ENCODE data around the gene LRTM2.
"Not testable (repeated sequence)": the region's sequence is repeated elsewhere in the genome, so short reads cannot be mapped to it uniquely, and the experiment has no call there.

LRTM2 gene

DNA sequence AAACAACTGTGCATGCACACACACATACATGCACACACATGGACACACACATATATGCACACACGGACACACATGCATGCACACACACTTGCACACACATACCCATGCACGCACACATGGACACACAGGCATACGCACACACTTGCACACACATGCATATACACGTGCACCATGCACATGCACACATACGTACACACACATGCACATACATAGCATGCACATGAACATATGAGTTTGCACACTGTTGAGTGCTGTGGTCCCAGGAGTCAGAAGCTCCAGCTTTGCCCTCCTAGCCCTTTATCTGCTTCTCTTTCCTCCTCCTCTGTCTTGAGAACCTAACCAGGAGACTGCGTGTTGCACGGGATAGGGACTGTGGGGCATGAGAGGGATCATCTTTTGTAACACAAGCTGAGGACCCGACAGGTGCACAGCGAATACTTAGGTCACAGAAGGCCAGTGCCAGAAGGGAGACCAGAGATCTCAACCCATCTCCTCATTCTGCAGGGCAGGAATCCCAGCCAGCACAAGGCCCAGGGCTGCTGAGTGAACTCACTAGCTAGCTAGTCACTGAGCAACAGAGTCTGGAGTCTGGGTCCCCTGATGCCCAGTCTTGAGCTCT, 3.5 kb upstream of the LRTM2 start:
- Histone ChIP-seq H3K9ac (ENCODE audit: low read depth, low read length) (no peak overlapping the region), H3K9me3 (replicated peaks; ENCODE audit: low read length) (no peaks in the 10 kb centered on the region), H3K4me2 (ENCODE audit: low read length) (no peak overlapping the region), H3K4me3 (ENCODE audit: low read length) (no peak overlapping the region), H3K27me3 (ENCODE audit: control insufficient read depth, insufficient read depth, low read length) (peaks cover 57% of the 10 kb centered on the region), H3K4me1 (ENCODE audit: control insufficient read depth, insufficient read depth, low read length) (peaks cover 13% of the 10 kb centered on the region), H3K36me3 (ENCODE audit: insufficient read depth, low read length) (no peaks in the 10 kb centered on the region)

DNA sequence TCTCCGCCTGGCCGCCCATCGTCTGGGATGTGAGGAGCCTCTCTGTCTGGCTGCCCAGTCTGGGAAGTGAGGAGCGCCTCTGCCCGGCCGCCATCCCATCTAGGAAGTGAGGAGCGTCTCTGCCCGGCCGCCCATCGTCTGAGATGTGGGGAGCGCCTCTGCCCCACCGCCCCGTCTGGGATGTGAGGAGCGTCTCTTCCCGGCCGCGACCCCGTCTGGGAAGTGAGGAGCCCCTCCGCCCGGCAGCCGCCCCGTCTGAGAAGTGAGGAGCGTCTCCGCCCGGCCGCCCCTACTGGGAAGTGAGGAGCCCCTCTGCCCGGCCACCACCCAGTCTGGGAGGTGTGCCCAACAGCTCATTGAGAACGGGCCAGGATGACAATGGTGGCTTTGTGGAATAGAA, 2.4 kb upstream of the LRTM2 start:
- H3K4me3 ChIP-seq (ENCODE audit: low read length); H3K4me2 ChIP-seq (ENCODE audit: low read length); H3K4me1 ChIP-seq (ENCODE audit: control insufficient read depth, insufficient read depth, low read length); H3K9ac ChIP-seq (ENCODE audit: low read depth, low read length); H3K9me3 ChIP-seq (replicated peaks; ENCODE audit: low read length); H3K36me3 ChIP-seq (ENCODE audit: insufficient read depth, low read length): not testable (repeated sequence)
- H3K27me3 ChIP-seq (ENCODE audit: control insufficient read depth, insufficient read depth, low read length) = peaks cover 67% of the 10 kb centered on the region

DNA sequence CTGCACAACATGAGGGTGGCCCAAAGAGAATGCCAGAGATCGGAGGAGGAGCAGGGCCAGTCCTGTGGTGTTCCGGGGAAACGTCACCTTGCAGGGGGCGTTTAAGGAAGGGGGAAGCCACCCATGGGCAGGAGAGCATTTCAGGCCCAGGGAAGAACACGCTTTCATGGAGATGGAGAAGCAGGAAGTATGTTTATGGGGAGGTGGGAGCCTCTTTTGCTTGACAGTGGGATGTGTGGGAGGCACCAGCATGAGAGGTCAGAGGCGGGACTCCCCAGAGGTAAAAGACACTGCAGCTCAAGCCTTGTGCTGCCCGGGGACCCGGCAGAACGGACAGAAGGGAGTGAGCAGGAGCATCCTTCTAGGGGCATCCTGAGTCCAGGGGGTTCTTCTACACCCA, 1.3 kb upstream of the LRTM2 start:
- peaks cover 76% of the 10 kb centered on the region for H3K27me3 ChIP-seq (ENCODE audit: control insufficient read depth, insufficient read depth, low read length)
- H3K9me3 ChIP-seq (replicated peaks; ENCODE audit: low read length) = no peaks in the 10 kb centered on the region
- H3K4me2 ChIP-seq (ENCODE audit: low read length) = no peak overlapping the region
- H3K4me3 ChIP-seq (ENCODE audit: low read length) = no peak overlapping the region
- H3K4me1 ChIP-seq (ENCODE audit: control insufficient read depth, insufficient read depth, low read length) = no peaks in the 10 kb centered on the region
- H3K9ac ChIP-seq (ENCODE audit: low read depth, low read length) = no peak overlapping the region
- H3K36me3 ChIP-seq (ENCODE audit: insufficient read depth, low read length) = no peaks in the 10 kb centered on the region

DNA sequence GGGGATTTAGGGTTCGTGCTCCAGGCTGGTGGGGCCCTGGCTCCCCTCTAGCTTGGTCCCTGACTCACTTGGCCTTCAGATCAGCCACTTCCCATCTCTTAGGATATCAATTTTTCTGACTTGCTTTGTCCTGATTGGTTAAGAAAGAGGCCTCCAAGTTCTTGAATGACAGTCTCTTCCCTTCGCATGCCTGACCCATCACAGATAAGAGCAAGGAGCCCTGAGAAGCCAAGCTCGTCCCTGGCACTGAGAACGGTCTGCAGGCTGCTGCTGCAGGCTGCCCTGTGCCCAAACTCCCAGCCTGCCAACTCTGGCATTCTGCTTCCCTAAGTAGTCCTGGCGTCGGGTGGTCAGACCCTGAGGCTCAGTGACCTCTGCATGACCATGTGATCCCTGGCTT, 794 bp upstream of the LRTM2 start:
- Histone ChIP-seq H3K27me3 (ENCODE audit: control insufficient read depth, insufficient read depth, low read length) (peaks cover 79% of the 10 kb centered on the region), H3K4me3 (ENCODE audit: low read length) (no peak overlapping the region), H3K4me2 (ENCODE audit: low read length) (no peak overlapping the region), H3K36me3 (ENCODE audit: insufficient read depth, low read length) (no peaks in the 10 kb centered on the region), H3K9me3 (replicated peaks; ENCODE audit: low read length) (no peaks in the 10 kb centered on the region), H3K9ac (ENCODE audit: low read depth, low read length) (no peak overlapping the region), H3K4me1 (ENCODE audit: control insufficient read depth, insufficient read depth, low read length) (no peaks in the 10 kb centered on the region)

DNA sequence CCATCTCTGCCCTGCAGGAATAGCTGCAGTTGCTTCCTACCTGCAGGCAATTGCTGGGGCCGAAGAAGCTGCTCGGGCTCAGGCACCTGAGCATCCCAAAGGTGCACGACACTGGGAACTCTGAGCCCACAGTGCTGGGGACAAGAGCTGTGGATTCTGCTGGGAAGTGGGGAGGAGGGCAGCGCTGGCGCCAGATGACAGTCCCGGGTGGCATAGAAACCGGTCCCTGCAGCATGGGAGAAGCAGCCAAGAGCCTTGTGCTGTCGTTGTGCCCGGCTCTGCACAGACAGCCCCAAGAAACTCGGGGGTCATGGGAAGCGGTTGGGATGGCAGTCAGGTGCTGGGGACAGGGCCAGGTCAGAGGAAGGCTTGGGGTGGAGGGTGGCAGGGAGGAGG, 529 bp downstream of the LRTM2 start:
- Histone ChIP-seq H3K9me3 (replicated peaks; ENCODE audit: low read length) (no peaks in the 10 kb centered on the region), H3K9ac (ENCODE audit: low read depth, low read length) (no peak overlapping the region), H3K4me1 (ENCODE audit: control insufficient read depth, insufficient read depth, low read length) (no peaks in the 10 kb centered on the region), H3K4me2 (ENCODE audit: low read length) (no peak overlapping the region), H3K27me3 (ENCODE audit: control insufficient read depth, insufficient read depth, low read length) (peaks cover 83% of the 10 kb centered on the region), H3K4me3 (ENCODE audit: low read length) (no peak overlapping the region), H3K36me3 (ENCODE audit: insufficient read depth, low read length) (no peaks in the 10 kb centered on the region)

DNA sequence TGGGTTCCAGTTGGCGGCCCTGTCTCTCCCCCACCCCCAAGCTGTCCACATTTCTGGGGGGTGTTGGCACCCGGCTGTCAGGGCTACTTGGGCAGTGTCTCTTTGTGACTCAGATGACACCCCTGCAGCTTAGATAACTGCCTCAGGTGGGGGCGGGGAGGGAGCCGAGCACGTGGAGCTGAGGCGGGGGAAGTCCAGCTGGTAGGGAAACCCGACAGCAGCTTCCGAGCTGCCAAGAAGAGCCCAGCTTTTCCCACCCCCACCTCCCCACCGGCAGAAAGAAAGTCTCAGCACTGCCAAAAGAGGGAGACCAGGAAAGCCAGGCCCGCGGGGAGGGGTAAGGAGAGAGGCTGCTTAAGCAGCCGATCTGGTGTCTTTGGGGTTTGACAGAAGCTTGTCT, 1.4 kb downstream of the LRTM2 start:
- Histone ChIP-seq H3K4me3 (ENCODE audit: low read length) (no peak overlapping the region), H3K36me3 (ENCODE audit: insufficient read depth, low read length) (no peaks in the 10 kb centered on the region), H3K4me1 (ENCODE audit: control insufficient read depth, insufficient read depth, low read length) (no peaks in the 10 kb centered on the region), H3K27me3 (ENCODE audit: control insufficient read depth, insufficient read depth, low read length) (peaks cover 76% of the 10 kb centered on the region), H3K4me2 (ENCODE audit: low read length) (no peak overlapping the region), H3K9me3 (replicated peaks; ENCODE audit: low read length) (no peaks in the 10 kb centered on the region), H3K9ac (ENCODE audit: low read depth, low read length) (no peak overlapping the region)

DNA sequence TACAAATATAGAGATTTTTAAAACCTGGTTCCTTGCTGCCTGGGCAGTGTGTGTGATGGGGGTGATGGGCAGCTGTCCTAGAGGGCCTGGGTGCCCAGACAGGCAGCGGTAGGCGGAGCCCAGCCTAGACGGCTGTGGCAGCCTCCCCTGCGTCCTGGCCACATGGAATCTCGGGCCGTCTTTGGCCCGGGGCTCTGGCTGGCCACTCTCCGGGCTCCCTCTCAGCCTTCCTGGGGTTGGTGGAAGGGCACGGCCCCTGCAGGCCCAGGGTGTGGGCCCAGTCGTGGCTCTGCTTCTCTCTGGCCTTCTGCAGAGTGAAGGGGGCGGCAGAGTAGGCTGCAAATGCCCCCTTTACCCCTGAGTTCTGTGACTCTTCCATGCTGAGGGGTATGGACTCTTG, 2.3 kb downstream of the LRTM2 start:
- peaks cover 76% of the 10 kb centered on the region for H3K27me3 ChIP-seq (ENCODE audit: control insufficient read depth, insufficient read depth, low read length)
- H3K36me3 ChIP-seq (ENCODE audit: insufficient read depth, low read length) = no peaks in the 10 kb centered on the region
- H3K4me1 ChIP-seq (ENCODE audit: control insufficient read depth, insufficient read depth, low read length) = no peaks in the 10 kb centered on the region
- no peak overlapping the region for H3K9ac ChIP-seq (ENCODE audit: low read depth, low read length)
- no peak overlapping the region for H3K4me3 ChIP-seq (ENCODE audit: low read length)
- no peak overlapping the region for H3K4me2 ChIP-seq (ENCODE audit: low read length)
- H3K9me3 ChIP-seq (replicated peaks; ENCODE audit: low read length) = no peaks in the 10 kb centered on the region

DNA sequence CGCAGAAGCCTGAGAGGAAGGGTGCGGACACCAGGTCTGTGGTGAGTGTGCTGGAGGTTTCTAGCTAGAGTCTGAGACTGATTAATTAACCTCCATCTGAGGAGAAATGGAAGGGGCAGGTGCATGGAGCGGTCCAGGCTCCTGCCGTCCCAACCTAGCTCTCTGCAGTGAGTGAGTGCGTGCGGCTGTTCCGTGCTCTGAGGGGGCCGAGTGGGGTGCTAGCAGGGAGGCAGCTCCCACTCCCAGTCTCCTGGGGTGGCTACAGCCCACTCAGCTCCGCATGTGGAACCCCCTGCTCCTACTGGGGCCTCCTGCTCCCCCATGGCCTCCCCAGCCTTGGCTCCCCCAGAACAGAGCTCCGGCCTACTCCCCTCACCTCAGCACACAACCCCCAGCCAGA, 2.9 kb downstream of the LRTM2 start:
- H3K9ac ChIP-seq (ENCODE audit: low read depth, low read length) = no peak overlapping the region
- no peaks in the 10 kb centered on the region for H3K9me3 ChIP-seq (replicated peaks; ENCODE audit: low read length)
- no peak overlapping the region for H3K4me3 ChIP-seq (ENCODE audit: low read length)
- H3K4me1 ChIP-seq (ENCODE audit: control insufficient read depth, insufficient read depth, low read length) = no peaks in the 10 kb centered on the region
- peaks cover 76% of the 10 kb centered on the region for H3K27me3 ChIP-seq (ENCODE audit: control insufficient read depth, insufficient read depth, low read length)
- H3K36me3 ChIP-seq (ENCODE audit: insufficient read depth, low read length) = no peaks in the 10 kb centered on the region
- no peak overlapping the region for H3K4me2 ChIP-seq (ENCODE audit: low read length)

DNA sequence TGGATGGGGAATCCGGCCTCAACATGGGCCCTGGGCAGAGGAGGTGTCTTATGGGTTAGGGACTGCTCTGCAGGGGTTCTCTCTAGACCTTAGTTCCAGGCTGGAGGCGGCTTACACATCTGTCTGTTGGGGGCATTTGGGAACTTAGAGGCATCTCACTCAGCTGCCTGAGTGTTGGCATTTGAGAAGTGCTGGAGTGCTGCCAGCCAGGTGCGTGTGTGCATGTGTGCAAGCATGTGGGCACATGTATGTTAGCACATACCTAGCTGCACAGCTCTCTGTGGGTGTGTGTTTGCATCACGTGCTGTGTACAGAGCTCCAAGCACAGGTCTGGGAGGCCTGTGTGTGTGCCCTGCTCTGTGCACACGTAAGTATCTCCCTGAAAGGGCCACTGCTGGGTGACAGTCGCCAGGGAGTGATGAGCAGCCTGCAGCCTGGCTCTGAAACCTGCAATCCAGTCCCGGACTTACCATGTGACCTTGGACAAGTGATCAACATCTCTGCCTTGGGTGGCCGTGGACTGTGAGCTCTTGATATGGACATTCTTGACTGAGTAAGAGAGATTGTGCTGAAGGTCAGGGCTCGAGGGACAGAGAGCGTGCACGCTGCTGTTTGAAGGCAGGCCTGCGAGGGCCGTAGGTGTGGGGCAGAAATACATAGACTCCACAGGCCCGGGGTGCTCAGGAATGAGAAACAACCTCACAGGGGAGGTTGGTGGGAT, 5.2 kb downstream of the LRTM2 start:
- Histone ChIP-seq H3K4me1 (ENCODE audit: control insufficient read depth, insufficient read depth, low read length) (no peaks in the 10 kb centered on the region), H3K27me3 (ENCODE audit: control insufficient read depth, insufficient read depth, low read length) (peaks cover 73% of the 10 kb centered on the region), H3K9ac (ENCODE audit: low read depth, low read length) (no peak overlapping the region), H3K9me3 (replicated peaks; ENCODE audit: low read length) (no peaks in the 10 kb centered on the region), H3K4me2 (ENCODE audit: low read length) (no peak overlapping the region), H3K4me3 (ENCODE audit: low read length) (no peak overlapping the region), H3K36me3 (ENCODE audit: insufficient read depth, low read length) (no peaks in the 10 kb centered on the region)

DNA sequence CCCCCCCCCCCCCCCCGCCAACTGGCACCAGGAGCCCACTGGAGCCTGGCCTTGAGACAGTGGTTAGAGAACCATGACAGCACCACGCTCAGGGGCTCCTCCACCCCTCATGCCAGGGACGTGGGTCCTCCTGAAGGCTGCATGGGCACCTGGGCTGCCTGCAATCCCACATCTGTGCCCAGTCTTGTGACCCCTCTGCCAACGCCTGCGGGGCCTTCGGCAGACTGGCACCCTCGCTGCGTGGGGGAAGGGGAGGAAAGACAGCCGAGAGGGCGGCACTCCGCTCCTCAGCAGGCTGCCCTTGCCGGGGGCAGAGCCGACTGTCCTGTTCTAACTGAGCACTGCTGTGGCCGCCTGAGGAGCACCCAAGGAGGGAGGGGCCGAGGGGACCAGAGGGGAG, 6.0 kb downstream of the LRTM2 start:
- H3K9ac ChIP-seq (ENCODE audit: low read depth, low read length) = no peak overlapping the region
- no peak overlapping the region for H3K4me3 ChIP-seq (ENCODE audit: low read length)
- no peak overlapping the region for H3K4me2 ChIP-seq (ENCODE audit: low read length)
- H3K4me1 ChIP-seq (ENCODE audit: control insufficient read depth, insufficient read depth, low read length) = no peaks in the 10 kb centered on the region
- H3K9me3 ChIP-seq (replicated peaks; ENCODE audit: low read length) = no peaks in the 10 kb centered on the region
- H3K36me3 ChIP-seq (ENCODE audit: insufficient read depth, low read length) = no peaks in the 10 kb centered on the region
- H3K27me3 ChIP-seq (ENCODE audit: control insufficient read depth, insufficient read depth, low read length) = peaks cover 68% of the 10 kb centered on the region

DNA sequence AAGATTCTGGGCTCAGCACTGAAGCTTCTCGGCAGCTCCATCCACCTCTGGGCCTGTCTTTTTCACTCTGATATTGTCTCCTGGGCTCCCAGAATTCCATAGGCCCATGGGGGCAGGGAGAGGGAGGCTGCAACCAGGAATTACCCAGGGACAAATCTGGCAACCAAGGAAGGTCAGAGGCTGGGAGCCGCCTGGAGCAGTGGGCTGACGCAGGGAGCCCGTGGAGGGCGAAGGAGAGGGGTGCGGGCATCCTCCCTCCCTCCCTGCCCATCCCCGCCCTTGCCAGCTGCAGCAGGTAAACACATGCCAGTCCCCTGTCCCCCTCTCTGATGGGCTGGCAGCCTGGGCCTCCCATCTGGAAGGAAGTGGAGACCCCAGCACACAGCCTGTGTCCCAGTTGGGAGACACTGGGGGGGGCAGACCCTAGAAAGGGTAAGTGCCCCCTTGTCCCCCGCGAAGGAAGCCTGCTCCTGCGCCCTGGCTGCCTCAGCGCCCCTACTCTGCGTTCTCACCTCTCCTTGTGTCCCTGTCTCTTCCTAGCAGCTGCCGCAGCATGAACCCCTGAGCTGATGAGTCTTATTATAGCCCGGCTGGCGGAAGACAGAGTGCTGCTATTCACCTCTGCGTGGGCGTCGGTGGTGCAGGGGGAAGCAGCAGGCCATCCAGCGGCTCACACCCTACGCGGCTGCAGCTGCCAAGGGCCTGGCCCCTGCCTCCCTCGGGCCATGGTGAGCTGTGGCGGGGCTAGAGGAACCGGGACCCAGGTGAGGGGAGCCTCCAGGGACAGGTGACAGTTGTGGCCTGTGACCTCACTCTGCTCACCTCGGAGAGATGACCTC, 6.7 kb downstream of the LRTM2 start:
- no peak overlapping the region for H3K9ac ChIP-seq (ENCODE audit: low read depth, low read length)
- no peaks in the 10 kb centered on the region for H3K36me3 ChIP-seq (ENCODE audit: insufficient read depth, low read length)
- no peak overlapping the region for H3K4me2 ChIP-seq (ENCODE audit: low read length)
- no peaks in the 10 kb centered on the region for H3K9me3 ChIP-seq (replicated peaks; ENCODE audit: low read length)
- H3K4me3 ChIP-seq (ENCODE audit: low read length) = no peak overlapping the region
- H3K4me1 ChIP-seq (ENCODE audit: control insufficient read depth, insufficient read depth, low read length) = no peaks in the 10 kb centered on the region
- peaks cover 66% of the 10 kb centered on the region for H3K27me3 ChIP-seq (ENCODE audit: control insufficient read depth, insufficient read depth, low read length)

Measured in skeletal muscle satellite cell (primary cell).